Upper lobe of left lung (tissue), 4 donors: ENCODE measurements around the gene NINJ1.

ENCODE experiments used
- CTCF ChIP-seq, 6 experiments: fragments of 450-650 bp in 4 of 6; fragments of 200-600 bp in 2 of 6; sonication (generic) in 2 of 6; IDR thresholded peaks; one replicate each; pipeline ENCODE4 v1.5.1; 2016 to 2019; ENCODE audit warnings: antibody characterized with exemption in 6 of 6
- EP300 ChIP-seq, 4 donors: sonication (generic); formaldehyde crosslinking; IDR thresholded peaks; one replicate each; pipeline ENCODE4 v1.5.1; 2017; ENCODE audit warnings: antibody characterized with exemption in 4 of 4, control low read depth in 2 of 4
- POLR2A ChIP-seq, 4 donors: fragments of 450-650 bp; IDR thresholded peaks; one replicate each; pipeline ENCODE4 v1.5.1; 2016 to 2017; ENCODE audit warnings: antibody characterized with exemption in 4 of 4, mild to moderate bottlenecking in 2 of 4
- POLR2AphosphoS5 ChIP-seq, 2 donors: sonication (generic); formaldehyde crosslinking; IDR thresholded peaks; one replicate each; pipeline ENCODE4 v1.5.1; 2017; ENCODE audit warnings: antibody characterized with exemption in 2 of 2

GRCh38 chr9:93182572-93182971 lies 48.5 kb upstream of the NINJ1 start:
- no peak for TF ChIP-seq CTCF (IDR thresholded peaks at IDR 0.05)
- no peak for TF ChIP-seq POLR2AphosphoS5 (IDR thresholded peaks at IDR 0.05)
- no peak for TF ChIP-seq POLR2A (IDR thresholded peaks at IDR 0.05)
- TF ChIP-seq EP300 (IDR thresholded peaks at IDR 0.05), result no peak
